Stimulated activated CD8-positive, alpha-beta memory T cell treated with anti-CD3 and anti-CD28 coated beads, Interleukin-2, amount 100 ng/mL, for 48 hours (primary cell): ENCODE data around the gene KRT2.

ENCODE experiments used
- DNase-seq, 2 donors: peaks; one replicate each; pipeline ENCODE4 v3.0.0-alpha.2; 2020; ENCODE audit warnings: low read depth in 2 of 2

Gene KRT2

DNA sequence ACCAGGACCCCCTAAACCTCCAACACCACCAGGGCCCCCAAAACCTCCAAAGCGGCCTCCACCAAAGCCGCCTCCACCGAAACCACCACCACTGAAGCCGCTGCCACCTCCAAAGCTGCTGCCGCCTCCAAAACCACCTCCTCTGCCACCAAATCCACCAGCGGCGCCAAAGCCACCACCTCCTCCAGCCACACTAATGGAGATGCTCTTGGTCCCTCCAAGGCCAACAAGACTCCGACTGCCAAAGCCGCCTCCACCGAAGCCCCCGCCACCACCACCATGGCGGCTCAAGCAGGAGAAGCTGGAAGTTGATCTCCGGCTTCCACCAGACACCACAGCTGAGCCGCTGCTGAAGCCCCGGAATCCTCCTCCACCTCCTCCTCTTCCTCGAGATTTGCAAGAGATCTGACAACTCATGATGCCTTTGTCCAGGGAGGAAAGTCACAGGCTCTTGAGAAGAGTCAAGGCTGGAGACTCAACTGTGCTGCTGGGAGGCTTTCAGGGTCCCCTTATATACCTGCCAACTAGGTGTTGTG lies at the start of gene KRT2:
Gene KRT2, minus strand, starts transcription at position 486 of the 536 bp plus-strand sequence. Its CDS starts 69 bp downstream, at position 417.
- no peak for DNase-seq

- DNase-seq: no peak
Observed at GRCh38 chr12:52701281-52701680, 49.3 kb upstream of the KRT2 start.

DNA sequence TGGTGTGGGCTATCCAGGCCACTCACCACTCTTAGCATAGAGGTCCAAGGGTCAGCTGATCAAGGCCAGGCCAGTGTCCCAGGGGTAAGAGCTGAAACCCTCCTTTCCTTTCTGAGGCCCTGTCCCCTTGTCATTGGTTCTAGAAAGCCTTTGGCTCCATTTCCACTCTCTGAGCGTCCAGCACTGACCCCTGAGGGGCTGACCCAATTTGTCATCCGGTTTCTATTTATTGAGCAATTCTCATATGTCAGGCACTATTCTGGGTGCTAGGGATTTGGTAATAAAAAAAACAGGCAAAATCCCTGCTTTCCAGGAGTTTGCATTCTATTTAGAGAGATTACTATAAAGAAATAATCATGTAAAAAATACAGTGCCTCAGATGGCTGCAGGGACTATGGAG lies 47.9 kb upstream of the KRT2 start:
- no peak for DNase-seq

DNA sequence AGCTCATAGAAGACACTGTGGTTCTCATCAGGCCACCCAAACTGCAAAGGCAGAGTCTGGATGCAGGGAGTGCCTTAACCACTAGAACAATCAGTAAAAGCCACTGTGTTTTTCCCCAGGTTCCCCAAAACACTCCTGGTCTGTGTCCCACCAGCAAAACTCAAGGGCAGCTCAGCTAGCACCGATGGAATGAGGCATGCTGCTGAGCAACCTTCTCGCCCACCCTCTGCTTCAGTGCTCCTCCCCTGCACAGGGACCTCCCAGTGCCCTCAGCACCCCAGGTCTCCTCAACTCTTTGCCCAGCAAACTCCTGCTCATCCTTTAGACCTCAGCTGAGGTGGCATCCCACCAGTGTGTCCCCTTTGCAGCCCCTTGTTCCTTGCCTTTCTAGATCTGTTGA lies 47.4 kb upstream of the KRT2 start:
- DNase-seq: no peak

GRCh38 chr12:52698651-52699340 lies 46.8 kb upstream of the KRT2 start:
- no peak for DNase-seq

DNA sequence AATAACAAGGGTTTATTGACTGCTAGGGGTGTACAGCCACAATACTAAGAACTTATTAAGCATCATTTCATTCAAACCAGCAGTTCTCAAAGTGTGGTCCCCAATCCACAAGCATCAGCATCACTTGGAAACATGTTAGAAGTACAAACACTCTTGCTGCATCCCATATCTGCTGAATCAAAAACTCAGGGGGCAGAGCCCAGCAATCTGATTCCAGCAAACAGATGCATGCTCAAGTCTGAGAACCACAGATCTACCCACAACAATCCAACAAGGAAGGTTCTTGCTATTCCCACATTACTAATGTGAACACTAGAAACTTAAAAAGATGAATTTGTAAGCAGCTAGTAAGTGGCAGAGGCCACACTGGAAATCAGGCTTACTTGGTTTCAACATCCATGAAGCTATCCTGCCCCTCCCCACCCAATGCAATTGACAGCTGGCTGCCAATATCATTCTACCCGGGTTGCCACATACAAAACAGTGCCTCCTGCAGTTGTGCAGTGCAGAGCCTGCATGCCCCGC lies 45.1 kb upstream of the KRT2 start:
- DNase-seq: no peak

DNA sequence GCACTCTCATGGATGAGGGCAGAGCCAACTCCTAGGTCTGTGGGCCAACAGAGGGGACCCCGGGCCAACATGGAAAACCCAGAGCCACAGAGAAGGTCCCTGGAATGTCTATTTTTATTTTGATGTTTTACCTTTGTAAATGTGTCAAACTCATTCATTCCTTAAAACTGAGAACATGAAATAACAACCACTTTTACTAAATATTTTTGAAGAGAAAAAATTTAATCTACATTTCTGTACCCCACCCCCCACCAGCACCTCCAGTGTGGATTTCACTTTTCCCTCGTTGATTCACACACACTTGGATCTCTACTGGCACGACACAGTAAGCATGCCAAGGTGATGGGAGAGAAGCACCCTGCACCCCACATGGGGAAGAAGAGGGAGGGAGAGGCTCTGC lies 44.6 kb upstream of the KRT2 start:
- no peak for DNase-seq

DNA sequence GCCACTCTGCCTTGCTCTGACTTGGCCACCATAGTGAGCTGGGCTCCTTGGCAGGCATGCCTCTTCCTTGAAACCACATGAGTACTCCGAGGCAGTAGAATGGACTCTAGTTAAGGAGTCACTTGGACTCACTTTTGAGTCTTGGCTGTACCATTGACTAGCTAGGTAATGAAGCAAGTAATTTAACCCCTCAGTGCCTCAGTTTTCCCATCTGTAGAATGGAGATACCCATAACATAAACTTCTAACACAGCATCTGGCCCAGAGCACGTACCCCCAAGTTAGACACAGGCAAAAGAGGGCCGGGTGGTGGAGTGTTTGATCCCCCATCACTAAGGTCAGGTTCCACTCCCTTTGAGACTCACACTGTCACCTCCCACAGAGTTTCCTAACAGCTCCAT lies 43.0 kb upstream of the KRT2 start:
- DNase-seq: no peak

- no peak for DNase-seq
Observed at GRCh38 chr12:52694151-52694550, 42.1 kb upstream of the KRT2 start.

DNA sequence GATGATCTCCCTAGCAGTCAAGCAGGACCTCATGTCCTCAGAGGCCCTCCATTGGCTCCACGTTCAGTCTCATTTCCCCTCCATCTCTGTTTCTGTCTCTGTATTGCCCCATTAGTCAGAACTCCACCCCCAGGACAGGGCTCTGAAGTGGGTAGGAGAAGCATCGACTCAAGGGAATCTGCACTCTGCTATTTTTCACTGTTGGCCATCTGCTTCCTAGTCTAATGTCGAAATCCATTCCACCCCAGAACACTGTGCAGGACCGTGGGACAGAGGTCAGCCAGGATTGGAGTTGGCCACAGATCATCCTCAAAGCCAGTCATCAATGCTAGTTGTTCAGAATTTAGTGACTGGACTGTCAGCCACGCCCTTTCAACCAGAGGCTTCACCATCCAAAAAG lies 41.2 kb upstream of the KRT2 start:
- no peak for DNase-seq

DNA sequence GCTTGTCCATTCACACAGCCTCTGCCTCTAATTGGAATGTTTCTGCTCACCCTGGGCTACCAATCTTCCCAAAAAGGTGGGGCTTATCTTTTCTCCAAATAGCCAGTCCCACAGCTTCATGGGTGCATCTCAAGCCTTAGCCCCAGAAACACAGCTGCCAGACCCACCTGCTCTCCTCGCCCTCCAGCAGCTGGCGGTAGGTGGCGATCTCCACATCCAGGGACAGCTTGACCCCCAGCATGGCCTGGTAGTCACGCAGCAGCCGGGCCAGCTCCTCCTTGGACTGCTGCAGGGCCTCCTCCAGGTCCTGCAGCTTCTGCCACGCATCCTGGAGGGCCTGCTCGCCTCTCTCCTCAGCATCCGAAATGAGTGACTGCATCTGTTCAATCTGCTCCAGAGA lies 40.2 kb upstream of the KRT2 start:
- no peak for DNase-seq

- DNase-seq: no peak
Observed at GRCh38 chr12:52691841-52692150, 39.8 kb upstream of the KRT2 start.

- peak; percentile 12 to 33 for DNase-seq
Observed at GRCh38 chr12:52691076-52691840, 39.2 kb upstream of the KRT2 start.

GRCh38 chr12:52690351-52691075 lies 38.5 kb upstream of the KRT2 start:
- no peak for DNase-seq

- DNase-seq: no peak
Observed at GRCh38 chr12:52689936-52690335, 37.9 kb upstream of the KRT2 start.

DNA sequence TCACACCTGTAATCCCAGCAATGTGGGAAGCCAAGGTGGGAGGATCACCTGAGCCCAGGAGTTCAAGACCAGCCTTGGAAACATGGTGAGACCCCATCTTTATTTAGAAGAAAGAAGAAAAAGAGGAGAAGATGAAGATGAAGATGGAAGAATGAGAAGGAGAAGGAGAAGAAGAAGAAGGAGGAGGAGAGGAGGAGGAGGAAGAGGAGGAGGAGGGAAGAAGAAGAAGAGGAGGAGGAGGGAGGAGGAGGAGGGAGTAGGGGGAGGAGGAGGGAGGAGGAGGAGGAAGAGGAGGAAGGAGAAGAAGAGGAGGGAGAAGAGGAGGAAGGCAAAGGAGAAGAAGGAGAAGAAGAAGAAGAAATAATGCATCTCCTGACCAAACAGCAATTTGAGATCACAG lies 37.2 kb upstream of the KRT2 start:
- DNase-seq: no peak

- DNase-seq: no peak
Observed at GRCh38 chr12:52688481-52688880, 36.5 kb upstream of the KRT2 start.

GRCh38 chr12:52687497-52688385 lies 35.7 kb upstream of the KRT2 start:
- DNase-seq: no peak

DNA sequence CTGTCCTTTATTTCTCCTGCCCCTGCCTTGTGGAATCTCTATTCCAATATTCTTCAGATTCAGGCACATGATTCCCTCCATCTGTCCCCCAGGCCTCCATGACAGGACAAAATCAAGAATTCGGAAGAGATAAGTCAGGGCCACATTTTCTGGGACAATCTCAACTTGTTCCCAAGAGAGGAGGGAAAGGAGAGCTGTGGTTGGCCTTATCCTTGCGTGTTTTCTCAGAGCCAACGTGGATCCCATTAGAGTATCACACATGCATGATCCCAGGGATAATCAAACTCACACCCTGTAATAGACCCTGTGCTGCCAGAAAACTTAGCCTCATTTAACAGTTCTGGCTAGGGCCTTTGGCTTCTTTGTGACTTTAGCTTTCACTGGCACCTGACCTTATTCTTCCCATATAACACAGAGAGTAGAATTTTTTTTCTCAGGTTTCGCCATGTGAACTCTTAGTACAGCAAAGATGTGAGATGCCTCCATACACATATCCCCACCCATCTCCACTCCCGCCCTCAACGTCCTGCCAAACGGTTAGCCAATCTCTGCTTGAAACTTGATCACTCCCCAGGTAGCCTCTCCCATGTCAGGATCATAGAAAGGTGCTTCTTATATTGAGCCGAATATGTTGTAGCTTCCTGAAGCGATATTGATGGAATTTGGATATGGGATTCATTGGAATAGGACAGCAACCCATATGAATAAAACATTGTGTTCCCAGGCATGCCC lies 34.9 kb upstream of the KRT2 start:
- DNase-seq: no peak

DNA sequence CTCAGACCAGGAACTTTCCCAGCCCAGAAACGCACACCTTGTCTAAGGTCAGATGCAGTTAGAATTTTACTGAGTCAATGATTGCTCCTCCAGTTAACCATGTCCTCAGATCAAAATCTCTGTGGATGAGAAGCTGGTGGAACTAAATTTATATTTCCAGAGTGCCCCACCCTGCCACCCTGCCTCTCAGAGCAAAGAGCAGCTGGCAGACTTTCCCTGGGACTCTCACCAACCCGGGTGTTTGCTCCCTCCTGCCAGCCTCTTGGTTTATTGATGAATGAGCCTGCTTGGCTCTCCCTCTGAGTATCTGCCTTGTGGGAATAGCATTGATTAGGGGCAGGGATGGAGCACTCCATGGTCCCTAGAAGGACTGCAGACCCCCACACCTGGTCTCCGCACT lies 34.1 kb upstream of the KRT2 start:
- DNase-seq: no peak

GRCh38 chr12:52685406-52685890 lies 33.4 kb upstream of the KRT2 start:
- DNase-seq: no peak
